ENCODE measurements around the gene DLG2. TPM values are rescaled to one million over a fixed set of nuclear protein-coding genes. Genes with fewer than 3 reads are reported as not detected.
A peak's percentile ranks its signal among the peaks of the same experiment; 100 is the strongest.

Gene DLG2
- total RNA-seq, 1 donor from 2014 or later: 0.26 TPM

DNA sequence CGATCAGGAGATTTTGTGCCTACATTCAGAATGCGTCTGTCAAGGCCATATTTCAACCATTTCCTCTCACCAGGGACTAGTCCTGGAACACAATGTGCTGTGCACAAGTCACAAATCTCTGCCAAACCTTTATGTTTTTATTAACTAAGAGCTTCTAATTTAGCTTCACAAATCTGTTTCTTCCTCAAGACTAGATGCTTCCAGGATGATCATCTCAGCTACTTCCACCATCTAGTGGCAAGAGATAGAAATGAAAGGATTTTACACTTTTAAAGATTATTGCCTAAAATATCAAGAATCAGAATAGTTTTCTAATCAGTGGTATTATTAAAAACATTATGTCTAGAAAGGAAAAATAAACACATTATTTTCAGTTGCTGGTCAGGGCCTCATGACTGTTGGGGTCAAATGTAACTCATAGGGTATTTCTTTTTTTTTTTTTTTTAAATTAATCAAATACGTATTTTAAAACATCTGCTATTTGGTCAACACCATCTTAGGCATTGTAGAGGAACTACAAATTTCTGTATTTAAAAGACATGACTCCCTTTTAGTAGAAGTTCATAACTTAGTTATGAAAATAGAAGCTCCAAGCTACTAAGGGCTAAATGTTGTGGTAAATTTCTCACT, 1102.6 kb downstream of the DLG2 start:
- DNase-seq (ENCODE audit: low read depth): peak; percentile 16
- no peaks in the 10 kb centered on the region for H3K36me3 ChIP-seq (ENCODE audit: control insufficient read depth, insufficient read depth, low read length)
- TF ChIP-seq, protein P1, sequence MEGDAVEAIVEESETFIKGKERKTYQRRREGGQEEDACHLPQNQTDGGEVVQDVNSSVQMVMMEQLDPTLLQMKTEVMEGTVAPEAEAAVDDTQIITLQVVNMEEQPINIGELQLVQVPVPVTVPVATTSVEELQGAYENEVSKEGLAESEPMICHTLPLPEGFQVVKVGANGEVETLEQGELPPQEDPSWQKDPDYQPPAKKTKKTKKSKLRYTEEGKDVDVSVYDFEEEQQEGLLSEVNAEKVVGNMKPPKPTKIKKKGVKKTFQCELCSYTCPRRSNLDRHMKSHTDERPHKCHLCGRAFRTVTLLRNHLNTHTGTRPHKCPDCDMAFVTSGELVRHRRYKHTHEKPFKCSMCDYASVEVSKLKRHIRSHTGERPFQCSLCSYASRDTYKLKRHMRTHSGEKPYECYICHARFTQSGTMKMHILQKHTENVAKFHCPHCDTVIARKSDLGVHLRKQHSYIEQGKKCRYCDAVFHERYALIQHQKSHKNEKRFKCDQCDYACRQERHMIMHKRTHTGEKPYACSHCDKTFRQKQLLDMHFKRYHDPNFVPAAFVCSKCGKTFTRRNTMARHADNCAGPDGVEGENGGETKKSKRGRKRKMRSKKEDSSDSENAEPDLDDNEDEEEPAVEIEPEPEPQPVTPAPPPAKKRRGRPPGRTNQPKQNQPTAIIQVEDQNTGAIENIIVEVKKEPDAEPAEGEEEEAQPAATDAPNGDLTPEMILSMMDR (IDR thresholded peaks at IDR 0.05; ENCODE audit: insufficient read depth, low read length, severe bottlenecking): peak; percentile 10
- FAIRE-seq: no peak
- H3K4me3 ChIP-seq (ENCODE audit: low read depth, low read length): no peak overlapping the region
- H3K27me3 ChIP-seq (ENCODE audit: control insufficient read depth, insufficient read depth, low read length): no peaks in the 10 kb centered on the region

DNA sequence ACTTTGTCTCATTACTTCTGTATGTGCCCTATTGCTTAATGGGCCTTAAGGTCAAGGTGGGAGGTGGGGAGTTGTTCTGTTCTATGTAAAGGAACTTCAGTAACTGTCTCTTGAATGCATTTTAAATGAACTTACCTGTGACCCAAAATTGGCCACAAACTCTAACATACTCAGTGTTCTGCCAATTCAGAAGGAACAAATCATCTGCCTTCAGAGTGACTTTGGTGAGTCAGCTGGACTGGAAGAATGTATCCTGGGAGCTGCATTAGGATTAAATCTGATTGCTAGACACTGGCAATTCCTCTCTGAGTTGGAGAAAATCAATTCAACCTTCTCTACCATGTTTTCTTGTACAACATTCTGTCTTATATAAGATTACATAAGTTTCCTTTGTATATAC, 1104.8 kb downstream of the DLG2 start:
- Histone ChIP-seq H3K4me3 (ENCODE audit: low read depth, low read length) (no peak overlapping the region), H3K27me3 (ENCODE audit: control insufficient read depth, insufficient read depth, low read length) (no peaks in the 10 kb centered on the region), H3K36me3 (ENCODE audit: control insufficient read depth, insufficient read depth, low read length) (no peaks in the 10 kb centered on the region)
- DNase-seq (ENCODE audit: low read depth): peak; percentile 4
- no peak for FAIRE-seq
- TF ChIP-seq, protein P1 (IDR thresholded peaks at IDR 0.05; ENCODE audit: insufficient read depth, low read length, severe bottlenecking): no peak

DNA sequence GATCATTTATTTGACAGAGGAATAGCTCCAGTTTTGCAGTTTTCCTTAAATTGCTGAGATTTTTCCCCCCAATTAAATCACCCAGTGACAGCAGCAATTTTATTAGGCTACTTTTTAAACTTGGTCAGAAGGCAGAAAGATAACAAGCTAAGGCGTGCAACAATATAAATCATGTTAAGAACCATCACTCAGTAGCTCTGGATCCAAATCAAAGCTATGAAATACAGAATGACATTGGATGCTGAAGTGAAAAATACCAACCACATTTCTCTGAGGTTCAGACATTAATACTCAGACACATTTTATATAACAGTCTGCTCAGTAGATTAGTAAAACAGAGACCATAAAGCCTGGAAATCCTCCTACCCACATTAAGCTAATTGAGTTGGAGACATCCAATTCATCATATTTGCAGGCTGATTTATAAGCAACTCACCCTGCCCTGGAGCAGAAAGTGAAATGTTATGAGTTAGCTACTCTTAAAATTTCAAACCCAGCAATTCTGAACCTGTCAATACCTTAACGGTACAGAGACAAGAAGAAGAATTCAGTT, 1108.4 kb downstream of the DLG2 start:
- DNase-seq (ENCODE audit: low read depth) (no peak), FAIRE-seq (no peak)
- Histone ChIP-seq H3K4me3 (ENCODE audit: low read depth, low read length) (no peak overlapping the region), H3K27me3 (ENCODE audit: control insufficient read depth, insufficient read depth, low read length) (no peaks in the 10 kb centered on the region), H3K36me3 (ENCODE audit: control insufficient read depth, insufficient read depth, low read length) (no peaks in the 10 kb centered on the region)
- TF ChIP-seq, protein P1 (IDR thresholded peaks at IDR 0.05; ENCODE audit: insufficient read depth, low read length, severe bottlenecking): no peak

DNA sequence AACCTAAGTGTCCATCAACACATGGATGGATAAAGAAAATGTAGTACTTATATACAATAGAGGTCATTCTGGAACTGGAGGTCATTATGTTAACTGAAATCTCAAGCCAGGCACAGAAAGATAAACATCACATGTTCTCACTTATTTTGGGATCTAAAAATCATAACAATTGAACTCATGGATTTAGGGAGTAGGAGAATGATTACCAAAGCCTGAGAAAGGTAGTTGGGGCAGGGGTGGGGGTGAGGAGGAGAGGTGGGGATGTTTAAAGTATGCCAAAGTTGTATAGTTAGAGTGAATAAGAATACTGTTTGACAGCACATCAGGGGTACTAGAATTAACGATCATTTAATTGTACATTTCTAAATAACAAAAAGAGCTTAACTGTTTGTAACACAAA, 1112.7 kb downstream of the DLG2 start:
- FAIRE-seq: no peak
- no peak for DNase-seq (ENCODE audit: low read depth)

DNA sequence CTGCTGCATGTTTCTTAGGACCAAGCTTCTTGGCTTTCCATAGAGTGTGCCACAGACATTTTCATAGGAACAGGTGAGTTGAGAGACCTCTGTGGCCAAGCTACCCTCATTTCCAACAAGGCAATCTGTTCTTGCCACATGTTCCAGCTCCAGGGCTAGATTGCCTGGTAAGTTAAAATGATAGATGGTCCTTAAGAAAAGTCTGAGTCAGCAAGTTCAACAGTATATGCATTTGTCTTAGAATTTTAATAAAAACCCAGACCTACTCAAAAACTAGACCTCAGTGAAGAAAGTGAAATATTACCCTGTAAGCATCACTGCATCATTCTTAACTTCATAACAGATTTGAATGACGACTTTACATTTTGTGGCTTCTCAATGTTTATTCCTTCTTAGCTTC, 1123.6 kb downstream of the DLG2 start:
- FAIRE-seq: no peak
- DNase-seq (ENCODE audit: low read depth): no peak
- Histone ChIP-seq H3K4me3 (ENCODE audit: low read depth, low read length) (no peak overlapping the region), H3K36me3 (ENCODE audit: control insufficient read depth, insufficient read depth, low read length) (no peaks in the 10 kb centered on the region), H3K27me3 (ENCODE audit: control insufficient read depth, insufficient read depth, low read length) (no peaks in the 10 kb centered on the region)
- TF ChIP-seq, protein P1 (IDR thresholded peaks at IDR 0.05; ENCODE audit: insufficient read depth, low read length, severe bottlenecking): no peak

More for the DNA sequence above, 1112.7 kb downstream of the DLG2 start:
- H3K27me3 ChIP-seq (ENCODE audit: control insufficient read depth, insufficient read depth, low read length): no peaks in the 10 kb centered on the region
- H3K4me3 ChIP-seq (ENCODE audit: low read depth, low read length): no peak overlapping the region
- H3K36me3 ChIP-seq (ENCODE audit: control insufficient read depth, insufficient read depth, low read length): no peaks in the 10 kb centered on the region
- TF ChIP-seq, protein P1 (IDR thresholded peaks at IDR 0.05; ENCODE audit: insufficient read depth, low read length, severe bottlenecking): no peak

DNA sequence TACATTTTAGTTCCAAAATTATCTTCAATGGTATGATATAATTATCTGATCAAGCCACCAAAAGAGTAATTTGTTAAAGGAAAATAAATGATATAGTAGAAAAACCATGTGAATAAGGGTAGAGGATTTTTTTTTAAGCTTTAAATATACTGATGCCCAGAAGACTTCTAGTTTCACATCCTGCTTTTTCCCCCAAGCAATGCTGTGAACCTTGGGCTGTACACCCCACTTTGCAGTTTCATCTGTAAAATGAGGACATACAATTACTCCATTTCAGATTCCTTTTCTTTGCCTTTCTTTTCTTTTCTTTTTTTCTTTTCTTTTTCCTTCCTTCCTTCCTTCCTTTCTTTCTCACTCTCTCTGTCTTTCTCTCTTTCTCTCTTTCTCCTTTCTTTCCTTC, 1125.4 kb downstream of the DLG2 start:
- TF ChIP-seq, protein P1 (IDR thresholded peaks at IDR 0.05; ENCODE audit: insufficient read depth, low read length, severe bottlenecking): no peak
- no peak overlapping the region for H3K4me3 ChIP-seq (ENCODE audit: low read depth, low read length)
- H3K27me3 ChIP-seq (ENCODE audit: control insufficient read depth, insufficient read depth, low read length): no peaks in the 10 kb centered on the region
- no peak for FAIRE-seq
- no peaks in the 10 kb centered on the region for H3K36me3 ChIP-seq (ENCODE audit: control insufficient read depth, insufficient read depth, low read length)
- no peak for DNase-seq (ENCODE audit: low read depth)

Measured in bronchial epithelial cell (primary cell).